ENCODE measurements around the gene NCBP2L. TPM values are rescaled to one million over a fixed set of nuclear protein-coding genes. Genes with fewer than 3 reads are reported as not detected.
"Not testable (repeated sequence)": the region's sequence is repeated elsewhere in the genome, so short reads cannot be mapped to it uniquely, and the experiment has no call there.

Gene NCBP2L
- total RNA-seq, 2 donors from 2014 or later: not detected

GRCh38 chrX:107776649-107777535, 641 bp upstream of the NCBP2L start:
- intact Hi-C loops (cut with DNase I): loop anchor here (5.0 to 10.0 kb wide), 4 partner anchors 52 to 120 kb away; no protein-coding TSS in a partner anchor

GRCh38 chrX:107780525-107780924, 3.0 kb downstream of the NCBP2L start:
- intact Hi-C loops (cut with DNase I): no loop called here
- DNase-seq (ENCODE audit: low spot score): no peak

More at GRCh38 chrX:107776649-107777535, 641 bp upstream of the NCBP2L start:
- peak; percentile 88 for DNase-seq (ENCODE audit: low spot score)

GRCh38 chrX:107787827-107788226, 10.3 kb downstream of the NCBP2L start:
- DNase-seq (ENCODE audit: low spot score): no peak
- intact Hi-C loops (cut with DNase I): no loop called here

- intact Hi-C loops (cut with DNase I): no loop called here
- no peak for DNase-seq (ENCODE audit: low spot score)
Observed at GRCh38 chrX:107804427-107804826, 26.9 kb downstream of the NCBP2L start.

GRCh38 chrX:107805179-107805578, 27.6 kb downstream of the NCBP2L start:
- DNase-seq (ENCODE audit: low spot score): no peak
- intact Hi-C loops (cut with DNase I): no loop called here

GRCh38 chrX:107810053-107810452, 32.5 kb downstream of the NCBP2L start:
- DNase-seq (ENCODE audit: low spot score); intact Hi-C loops (cut with DNase I): not testable (repeated sequence)

GRCh38 chrX:107818900-107819521, 41.5 kb downstream of the NCBP2L start:
- no peak for DNase-seq (ENCODE audit: low spot score)
- intact Hi-C loops (cut with DNase I): no loop called here

GRCh38 chrX:107823042-107823441, 45.5 kb downstream of the NCBP2L start:
- intact Hi-C loops (cut with DNase I): no loop called here
- no peak for DNase-seq (ENCODE audit: low spot score)

- DNase-seq (ENCODE audit: low spot score): no peak
- intact Hi-C loops (cut with DNase I): no loop called here
Observed at GRCh38 chrX:107823456-107823855, 45.9 kb downstream of the NCBP2L start.

GRCh38 chrX:107825698-107826237, 48.2 kb downstream of the NCBP2L start, which contains the start of gene MID2:
TSS of gene MID2 (plus strand) at chrX:107825866. CDS start at chrX:107826427, 561 bp downstream.
- intact Hi-C loops (cut with DNase I): no loop called here
- peak; percentile 84 for DNase-seq (ENCODE audit: low spot score)

- no peak for DNase-seq (ENCODE audit: low spot score)
Observed at GRCh38 chrX:107826238-107827029, 48.9 kb downstream of the NCBP2L start.

GRCh38 chrX:107827030-107827831, 49.7 kb downstream of the NCBP2L start:
- DNase-seq (ENCODE audit: low spot score): no peak
- intact Hi-C loops (cut with DNase I): no loop called here

More at GRCh38 chrX:107826238-107827029, 48.9 kb downstream of the NCBP2L start:
- intact Hi-C loops (cut with DNase I): no loop called here

- intact Hi-C loops (cut with DNase I): no loop called here
- no peak for DNase-seq (ENCODE audit: low spot score)
Observed at GRCh38 chrX:107827852-107828251, 50.3 kb downstream of the NCBP2L start.

GRCh38 chrX:107829878-107830277, 52.3 kb downstream of the NCBP2L start:
- intact Hi-C loops (cut with DNase I): no loop called here
- no peak for DNase-seq (ENCODE audit: low spot score)

GRCh38 chrX:107831071-107831730, 53.7 kb downstream of the NCBP2L start:
- no peak for DNase-seq (ENCODE audit: low spot score)
- intact Hi-C loops (cut with DNase I): no loop called here

GRCh38 chrX:107834275-107835201, 57.0 kb downstream of the NCBP2L start:
- no peak for DNase-seq (ENCODE audit: low spot score)
- intact Hi-C loops (cut with DNase I): loop anchor here in 1 of 2 donors (5.0 kb wide), 1 partner anchor 758 kb away; no protein-coding TSS in a partner anchor

GRCh38 chrX:107836958-107837357, 59.4 kb downstream of the NCBP2L start:
- intact Hi-C loops (cut with DNase I): loop anchor here in 1 of 2 donors (5.0 kb wide), 1 partner anchor 755 kb away; no protein-coding TSS in a partner anchor
- DNase-seq (ENCODE audit: low spot score): no peak

Measured in posterior vena cava (tissue), 2 donors.